Smooth muscle cell (in vitro differentiated cells): ENCODE results near the gene PCNT. TPM values are rescaled to one million over a fixed set of nuclear protein-coding genes. Genes with fewer than 3 reads are reported as not detected.

ENCODE experiments used
- DNase-seq: peaks from one replicate; lab custom pipeline; 2025; ENCODE audit not compliant: unreplicated experiment; lab: John Stamatoyannopoulos, UW
- H2AFZ ChIP-seq: fragments of 200-600 bp; sonication (generic); 2 replicates; pipeline ENCODE4 v1.6.0; 2016; ENCODE audit warnings: antibody characterized with exemption, low read depth, mild to moderate bottlenecking
- H3F3A ChIP-seq: fragments of 200-600 bp; sonication (generic); 2 replicates; pipeline ENCODE4 v1.6.0; 2017; ENCODE audit warnings: antibody characterized with exemption, low read depth
- H3K27ac ChIP-seq: fragments of 200-600 bp; sonication (generic); 2 replicates; pipeline ENCODE4 v1.5.1; 2016; ENCODE audit warnings: low read depth, mild to moderate bottlenecking
- H3K27me3 ChIP-seq: fragments of 200-600 bp; sonication (generic); 2 replicates; pipeline ENCODE4 v1.6.1; 2016; ENCODE audit warnings: low read depth, mild to moderate bottlenecking
- H3K36me3 ChIP-seq: fragments of 200-600 bp; sonication (generic); 2 replicates; pipeline ENCODE4 v1.5.1; 2016; ENCODE audit warnings: low read depth
- H3K4me1 ChIP-seq: fragments of 200-600 bp; sonication (generic); 2 replicates; pipeline ENCODE4 v1.5.1; 2016; ENCODE audit warnings: low read depth
- H3K4me2 ChIP-seq: fragments of 200-600 bp; sonication (generic); 2 replicates; pipeline ENCODE4 v1.6.0; 2016; ENCODE audit warnings: mild to moderate bottlenecking
- H3K4me3 ChIP-seq: fragments of 200-600 bp; sonication (generic); 2 replicates; pipeline ENCODE4 v1.5.1; 2016; ENCODE audit warnings: mild to moderate bottlenecking
- H3K79me2 ChIP-seq: fragments of 200-600 bp; sonication (generic); 2 replicates; pipeline ENCODE4 v1.6.0; 2016; ENCODE audit warnings: low read depth, mild to moderate bottlenecking
- H3K9ac ChIP-seq: fragments of 200-600 bp; sonication (generic); 2 replicates; pipeline ENCODE4 v1.6.0; 2016; ENCODE audit warnings: low read depth
- H3K9me3 ChIP-seq: fragments of 200-600 bp; sonication (generic); replicated peaks from 2 replicates; pipeline ENCODE4 v1.5.1; 2016; ENCODE audit warnings: low read depth
- H4K20me1 ChIP-seq: fragments of 200-600 bp; sonication (generic); 2 replicates; pipeline ENCODE4 v1.6.0; 2016; ENCODE audit warnings: low read depth
- WGBS: methylation state at CpG from one replicate; pipeline ENCODE4 v1.1.7; 2016; ENCODE audit warnings: low lambda C conversion rate; 5-methylcytosine and 5-hydroxymethylcytosine counted together
- polyA plus RNA-seq: library from polyadenylated mRNA; unstranded; fragments of >200 nt; fragmentation: Nextera tagmentation; extraction: Ambion mirVana; gene quantifications from 2 replicates; pipeline ENCODE4 v1.2.1, GENCODE V29; 2016
- total RNA-seq: library from RNA; depleted of rRNA; stranded (reverse); fragments of >200 nt; gene quantifications from 2 replicates; pipeline ENCODE4 v1.2.3, GENCODE V29; 2014
- TF ChIP-seq, protein P1 (sequence below): fragments of 200-600 bp; sonication (generic); IDR thresholded peaks from 2 replicates; pipeline ENCODE4 v1.5.1; 2017; ENCODE audit warnings: borderline replicate concordance, mild to moderate bottlenecking, antibody characterized with exemption; ENCODE audit not compliant: insufficient read depth, poor library complexity, severe bottlenecking

Gene PCNT
- total and polyA plus RNA-seq, 2 experiments from 2014 or later: 9.3 to 10.8 TPM

DNA sequence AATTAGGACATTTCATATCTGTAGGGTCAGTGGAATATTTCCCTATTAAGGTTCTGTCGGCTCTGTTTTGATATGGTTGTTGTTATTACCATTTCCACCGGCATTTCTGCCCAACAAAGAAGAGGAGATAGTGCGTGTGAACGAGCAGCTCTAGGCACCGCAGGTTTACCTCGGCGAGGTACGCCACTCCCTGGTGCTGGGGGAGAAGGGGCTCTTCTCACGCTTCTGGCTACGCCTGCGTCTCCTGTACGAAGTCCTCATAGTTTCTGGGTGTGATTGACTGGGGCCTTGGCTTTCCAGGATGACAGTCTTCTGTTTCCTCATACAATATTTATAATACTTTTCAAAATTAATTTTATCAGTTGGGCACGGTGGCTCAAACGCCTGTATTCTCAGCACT is 80.3 kb downstream of the PCNT start:
- Histone ChIP-seq H3K4me2 (no peak overlapping the region), H4K20me1 (no peaks in the 10 kb centered on the region), H3K9ac (no peak overlapping the region), H3K4me3 (no peak overlapping the region), H3K27me3 (no peaks in the 10 kb centered on the region), H3K36me3 (peaks cover 3% of the 10 kb centered on the region), H3K27ac (no peak overlapping the region), H3F3A (no peaks in the 10 kb centered on the region), H2AFZ (no peak overlapping the region), H3K4me1 (no peaks in the 10 kb centered on the region), H3K79me2 (no peaks in the 10 kb centered on the region), H3K9me3 (no peaks in the 10 kb centered on the region)
- TF ChIP-seq, protein P1, sequence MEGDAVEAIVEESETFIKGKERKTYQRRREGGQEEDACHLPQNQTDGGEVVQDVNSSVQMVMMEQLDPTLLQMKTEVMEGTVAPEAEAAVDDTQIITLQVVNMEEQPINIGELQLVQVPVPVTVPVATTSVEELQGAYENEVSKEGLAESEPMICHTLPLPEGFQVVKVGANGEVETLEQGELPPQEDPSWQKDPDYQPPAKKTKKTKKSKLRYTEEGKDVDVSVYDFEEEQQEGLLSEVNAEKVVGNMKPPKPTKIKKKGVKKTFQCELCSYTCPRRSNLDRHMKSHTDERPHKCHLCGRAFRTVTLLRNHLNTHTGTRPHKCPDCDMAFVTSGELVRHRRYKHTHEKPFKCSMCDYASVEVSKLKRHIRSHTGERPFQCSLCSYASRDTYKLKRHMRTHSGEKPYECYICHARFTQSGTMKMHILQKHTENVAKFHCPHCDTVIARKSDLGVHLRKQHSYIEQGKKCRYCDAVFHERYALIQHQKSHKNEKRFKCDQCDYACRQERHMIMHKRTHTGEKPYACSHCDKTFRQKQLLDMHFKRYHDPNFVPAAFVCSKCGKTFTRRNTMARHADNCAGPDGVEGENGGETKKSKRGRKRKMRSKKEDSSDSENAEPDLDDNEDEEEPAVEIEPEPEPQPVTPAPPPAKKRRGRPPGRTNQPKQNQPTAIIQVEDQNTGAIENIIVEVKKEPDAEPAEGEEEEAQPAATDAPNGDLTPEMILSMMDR: no peak
- 98% methylated on average over 14 of the region's 14 CpGs for WGBS
- no peak for DNase-seq

DNA sequence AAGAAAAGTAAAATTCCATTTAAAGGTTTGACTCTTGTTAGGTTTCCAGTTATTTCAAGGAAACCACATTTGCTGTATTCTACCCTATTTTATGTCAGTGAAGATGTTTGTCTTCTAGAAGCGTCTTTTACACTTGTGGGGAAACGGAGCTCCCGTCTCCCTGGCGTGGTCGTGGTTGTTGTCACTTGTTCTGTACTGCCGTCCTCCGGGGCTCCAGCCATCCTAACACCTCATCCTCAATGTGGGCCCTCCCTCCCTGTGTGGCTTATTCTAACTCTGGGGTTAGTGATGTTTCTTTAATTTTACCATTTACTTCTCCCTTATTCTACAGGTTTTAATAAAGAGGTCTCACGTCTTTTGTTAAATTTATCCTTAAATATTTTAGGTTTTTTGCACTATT is 82.0 kb downstream of the PCNT start:
- TF ChIP-seq, protein P1: no peak
- Histone ChIP-seq H3K9ac (no peak overlapping the region), H3K27me3 (no peaks in the 10 kb centered on the region), H3K4me3 (no peak overlapping the region), H3K4me1 (no peaks in the 10 kb centered on the region), H3K4me2 (no peak overlapping the region), H3K27ac (no peak overlapping the region), H3K9me3 (no peaks in the 10 kb centered on the region), H3F3A (no peaks in the 10 kb centered on the region), H3K79me2 (no peaks in the 10 kb centered on the region), H2AFZ (no peak overlapping the region), H4K20me1 (no peaks in the 10 kb centered on the region), H3K36me3 (peaks cover 3% of the 10 kb centered on the region)
- DNase-seq: no peak
- 92% methylated on average over 8 of the region's 8 CpGs for WGBS

DNA sequence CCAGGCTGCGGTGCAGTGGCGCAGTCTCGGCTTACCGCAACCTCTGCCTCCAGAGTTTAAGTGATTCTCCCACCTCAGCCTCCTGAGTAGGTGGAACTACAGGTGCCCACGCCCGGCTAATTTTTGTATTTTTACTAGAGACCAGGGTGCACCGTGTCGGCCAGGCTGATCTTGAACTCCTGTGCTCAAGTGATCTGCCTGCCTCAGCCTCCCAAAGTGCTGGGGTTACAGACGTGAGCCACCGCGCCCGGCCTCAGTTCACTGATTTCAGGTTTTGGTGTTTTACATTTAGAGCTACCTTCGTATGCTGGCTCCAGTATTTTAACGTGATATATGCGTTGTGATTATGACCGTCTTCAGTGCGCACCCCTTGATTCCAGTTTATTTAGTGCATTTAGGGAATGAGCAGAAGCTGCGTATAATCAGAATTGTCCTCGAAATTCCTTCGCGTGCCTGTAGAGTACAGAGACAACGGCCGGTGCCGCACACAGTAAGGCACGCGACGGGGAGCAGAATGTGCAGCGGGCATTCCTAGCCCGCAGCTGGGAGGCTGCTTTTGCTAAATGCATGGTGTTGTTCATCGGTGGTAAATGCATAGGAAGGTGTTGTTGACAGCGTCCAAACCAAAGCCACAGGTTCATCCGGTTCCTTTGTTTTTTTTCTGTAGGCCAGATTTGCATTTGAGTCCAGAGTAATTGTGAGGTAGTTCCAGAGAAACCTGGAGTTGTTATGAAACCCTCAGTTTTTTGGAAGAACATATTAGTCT is 85.9 kb downstream of the PCNT start:
- no peak for DNase-seq
- no peak overlapping the region for H3K9ac ChIP-seq
- WGBS: 96% methylated on average over 32 of the region's 32 CpGs
- H4K20me1 ChIP-seq: no peaks in the 10 kb centered on the region
- no peak overlapping the region for H3K27ac ChIP-seq
- no peaks in the 10 kb centered on the region for H3K4me1 ChIP-seq
- no peaks in the 10 kb centered on the region for H3K27me3 ChIP-seq
- no peaks in the 10 kb centered on the region for H3F3A ChIP-seq
- no peak overlapping the region for H3K4me3 ChIP-seq
- H3K36me3 ChIP-seq: no peaks in the 10 kb centered on the region
- H3K79me2 ChIP-seq: no peaks in the 10 kb centered on the region
- H3K9me3 ChIP-seq: no peaks in the 10 kb centered on the region
- no peak overlapping the region for H2AFZ ChIP-seq
- H3K4me2 ChIP-seq: no peak overlapping the region
- TF ChIP-seq, protein P1: no peak

DNA sequence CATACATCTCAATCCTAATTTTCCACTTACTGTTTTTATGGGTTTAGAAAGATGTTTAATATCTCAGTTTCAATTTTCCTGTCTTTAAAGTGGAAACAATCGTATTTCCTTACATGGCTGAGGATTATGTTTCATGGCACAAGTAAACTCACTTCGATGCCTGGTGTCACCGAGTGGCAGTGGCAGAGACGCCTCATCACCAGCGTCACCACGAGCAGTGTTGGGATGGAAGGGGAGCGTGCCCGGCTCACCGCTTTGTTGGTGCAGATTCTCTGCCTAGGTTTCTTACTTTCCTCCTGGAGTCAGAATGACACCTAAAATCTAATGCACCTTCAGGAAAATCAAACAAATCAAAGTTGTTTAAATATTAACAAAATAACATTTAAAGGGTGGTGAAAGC is 86.6 kb downstream of the PCNT start:
- Histone ChIP-seq H3K9ac (no peak overlapping the region), H3K36me3 (no peaks in the 10 kb centered on the region), H3K79me2 (no peaks in the 10 kb centered on the region), H3K4me3 (no peak overlapping the region), H3K27ac (no peak overlapping the region), H3K4me1 (no peaks in the 10 kb centered on the region), H2AFZ (no peak overlapping the region), H3K9me3 (no peaks in the 10 kb centered on the region), H3K27me3 (no peaks in the 10 kb centered on the region), H4K20me1 (no peaks in the 10 kb centered on the region), H3F3A (no peaks in the 10 kb centered on the region), H3K4me2 (no peak overlapping the region)
- WGBS: 96% methylated on average over 9 of the region's 9 CpGs
- TF ChIP-seq, protein P1: no peak
- DNase-seq: no peak
